Stimulated activated naive CD8-positive, alpha-beta T cell treated with anti-CD3 and anti-CD28 coated beads, Interleukin-15, Interleukin-2, amounts not matched to agents 100 ng/mL and 50 ng/mL, for 24 hours (primary cell): ENCODE data around the gene PRSS50.

ENCODE experiments used
- H3K27ac Mint-ChIP-seq: one replicate; pipeline ENCODE4 v1.8.0; 2021; ENCODE audit warnings: mild to moderate bottlenecking, mixed read lengths
- H3K27me3 Mint-ChIP-seq: one replicate; pipeline ENCODE4 v1.8.0; 2021; ENCODE audit warnings: mixed read lengths
- H3K36me3 Mint-ChIP-seq: one replicate; pipeline ENCODE4 v1.8.0; 2021; ENCODE audit warnings: low read depth, mixed read lengths
- H3K4me1 Mint-ChIP-seq: one replicate; pipeline ENCODE4 v1.8.0; 2021; ENCODE audit warnings: low read depth, mixed read lengths
- H3K4me3 Mint-ChIP-seq: one replicate; pipeline ENCODE4 v1.8.0; 2021; ENCODE audit warnings: mild to moderate bottlenecking, mixed read lengths
- H3K9me3 Mint-ChIP-seq: one replicate; pipeline ENCODE4 v1.8.0; 2021; ENCODE audit warnings: mixed read lengths

PRSS50 gene

DNA sequence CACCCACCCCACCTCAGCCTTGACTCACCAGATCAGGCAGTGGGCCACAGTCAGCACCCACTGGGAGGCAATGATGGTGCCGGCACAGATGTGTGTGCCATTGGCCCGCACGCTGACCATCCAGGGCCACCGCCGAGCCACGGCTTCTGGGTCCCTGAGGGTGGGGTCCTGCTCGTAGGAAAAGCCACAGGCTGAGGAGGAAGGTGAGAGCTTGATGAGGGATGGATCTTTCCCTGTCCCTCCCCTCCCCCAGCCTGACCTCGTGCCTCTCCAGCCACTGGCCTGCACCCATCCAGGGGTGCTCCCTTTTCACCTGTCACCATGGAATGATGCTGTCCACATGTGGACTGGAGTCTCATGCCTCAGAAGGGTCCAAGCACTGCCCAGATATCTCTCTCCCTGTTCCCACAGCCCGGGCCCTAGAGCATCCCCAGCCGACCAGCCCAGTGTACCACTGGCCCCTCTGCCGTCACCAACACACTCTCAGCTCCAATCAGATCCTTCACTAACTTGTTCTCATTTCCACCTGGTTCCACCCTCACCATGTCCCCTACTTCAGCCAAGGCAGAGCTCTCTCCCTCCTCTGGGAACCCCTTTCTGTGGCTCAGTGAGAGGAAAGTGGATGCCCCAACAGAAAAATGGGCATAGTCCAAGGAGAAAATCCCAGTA lies 2.0 kb downstream of the PRSS50 start:
- Mint-ChIP-seq H3K4me3 (no peak overlapping the region), H3K27ac (no peak overlapping the region), H3K4me1 (peaks cover 3% of the 10 kb centered on the region), H3K9me3 (no peaks in the 10 kb centered on the region), H3K36me3 (no peaks in the 10 kb centered on the region), H3K27me3 (peaks cover 6% of the 10 kb centered on the region)

DNA sequence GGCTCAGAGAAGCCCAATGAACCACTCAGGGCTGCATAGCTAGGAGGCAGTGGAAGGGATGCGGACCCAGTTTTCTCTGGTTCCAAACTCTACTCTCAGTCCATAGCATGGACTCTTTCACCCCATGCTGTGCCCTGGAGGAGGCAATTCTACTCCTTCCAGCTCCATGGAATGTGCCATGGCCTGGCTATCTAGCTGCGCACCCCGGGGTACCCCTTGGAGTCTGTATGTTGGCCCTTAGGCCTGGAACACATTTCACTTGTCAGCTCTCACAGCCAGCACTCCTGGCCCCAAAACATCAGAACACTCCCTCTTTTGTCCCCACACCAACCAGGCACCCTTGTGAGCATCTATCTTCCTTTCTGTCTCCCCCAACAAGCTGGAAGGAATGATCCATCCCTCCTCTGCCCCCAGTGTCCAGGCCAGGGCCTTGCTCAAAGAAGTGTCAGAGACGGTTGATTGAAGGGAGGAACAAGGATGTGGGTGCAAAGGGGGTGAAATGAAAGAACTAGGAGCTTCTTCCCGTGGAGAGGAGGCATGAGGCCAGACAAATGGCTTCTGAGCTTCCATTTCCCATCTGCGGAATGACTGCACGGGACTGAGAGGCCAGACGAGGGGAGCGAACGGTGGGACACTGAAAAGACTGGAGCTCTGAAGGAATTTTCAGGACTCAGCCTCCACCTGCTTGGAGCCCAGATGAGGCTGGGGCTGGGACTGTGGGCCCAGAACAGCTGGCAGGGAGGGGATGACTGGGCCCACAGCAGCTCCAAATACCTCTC lies 2.8 kb downstream of the PRSS50 start:
- Mint-ChIP-seq H3K4me3 (no peak overlapping the region), H3K9me3 (no peaks in the 10 kb centered on the region), H3K36me3 (no peaks in the 10 kb centered on the region), H3K27me3 (peaks cover 6% of the 10 kb centered on the region), H3K4me1 (peaks cover 3% of the 10 kb centered on the region), H3K27ac (no peak overlapping the region)

DNA sequence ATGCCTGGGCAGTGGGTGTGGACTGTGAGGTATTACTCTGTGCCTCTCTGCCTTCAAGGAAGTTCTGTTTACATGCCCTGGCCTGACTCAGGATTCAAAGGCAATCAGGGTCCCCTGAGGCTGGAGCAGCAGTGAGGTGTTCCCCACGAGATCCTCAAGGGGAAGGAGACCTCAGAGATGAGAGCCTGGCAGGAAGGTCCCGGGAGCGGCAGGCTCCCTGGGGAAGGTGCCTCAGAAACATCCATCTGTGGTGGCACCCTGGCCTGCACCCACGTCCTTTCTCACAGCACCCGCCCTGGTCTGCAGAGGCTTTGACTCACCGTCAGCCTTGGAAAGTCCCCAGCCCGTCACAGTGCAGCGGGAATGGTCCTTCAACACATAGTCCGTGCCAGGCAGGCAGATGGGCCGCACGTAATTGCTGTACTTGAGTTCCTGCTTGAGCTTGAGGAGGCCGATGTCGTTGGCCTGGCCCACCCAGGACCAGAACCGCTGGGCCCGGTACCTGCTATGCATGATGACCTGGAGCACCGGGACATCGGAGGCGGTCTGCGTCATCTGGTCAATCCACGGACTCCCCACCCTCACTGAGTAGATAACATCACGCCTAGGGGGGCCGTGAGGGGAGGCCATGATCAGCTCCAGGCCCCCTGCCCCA lies 3.6 kb downstream of the PRSS50 start:
- Mint-ChIP-seq H3K9me3 (no peaks in the 10 kb centered on the region), H3K27ac (no peak overlapping the region), H3K36me3 (no peaks in the 10 kb centered on the region), H3K27me3 (peaks cover 6% of the 10 kb centered on the region), H3K4me1 (peaks cover 3% of the 10 kb centered on the region), H3K4me3 (no peak overlapping the region)

DNA sequence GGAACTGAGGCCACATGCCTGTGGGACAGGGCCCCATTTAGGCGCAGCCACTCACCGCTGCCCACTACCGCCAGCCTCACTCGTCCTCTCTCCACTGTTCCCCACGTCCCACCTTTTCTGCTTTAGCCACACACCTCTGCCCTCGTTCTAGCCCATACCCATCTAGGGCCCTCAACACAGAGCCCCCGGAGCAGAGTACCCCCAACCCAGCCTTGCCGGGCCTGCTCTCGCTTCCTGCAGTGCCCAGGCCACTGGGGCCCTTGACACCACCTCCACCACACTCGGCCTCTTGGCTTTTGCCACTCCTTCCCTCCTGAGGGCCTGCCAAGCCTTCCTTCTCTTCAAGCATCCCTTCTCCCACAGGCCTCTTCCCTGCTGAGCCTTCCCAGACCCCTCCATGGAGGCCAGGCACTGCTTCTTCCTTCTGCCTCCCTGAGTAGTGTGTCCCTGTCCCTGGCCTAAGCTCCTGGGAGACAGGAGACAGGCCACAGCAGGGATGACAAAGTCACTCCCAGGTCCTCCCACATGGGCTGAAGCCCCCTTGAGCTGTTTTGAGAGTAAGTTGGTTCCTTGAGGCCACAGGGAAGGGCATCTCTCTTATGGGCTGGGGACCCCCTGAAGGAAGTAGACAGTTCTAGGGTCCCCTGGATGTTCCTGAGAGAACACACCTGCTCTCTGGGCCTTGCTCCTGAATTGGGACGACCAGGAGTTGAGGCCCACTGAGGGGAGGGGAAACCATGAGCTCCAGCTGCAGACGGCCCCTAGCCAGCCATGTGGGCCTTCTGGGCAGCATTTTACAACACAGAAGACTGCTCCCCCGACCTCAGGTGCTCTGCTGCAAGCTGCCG lies 4.4 kb downstream of the PRSS50 start:
- H3K9me3 Mint-ChIP-seq, result no peaks in the 10 kb centered on the region
- no peaks in the 10 kb centered on the region for H3K36me3 Mint-ChIP-seq
- H3K4me1 Mint-ChIP-seq, result peaks cover 3% of the 10 kb centered on the region
- peaks cover 5% of the 10 kb centered on the region for H3K27me3 Mint-ChIP-seq
- H3K4me3 Mint-ChIP-seq, result no peak overlapping the region
- H3K27ac Mint-ChIP-seq, result peak overlapping the region; percentile 67

DNA sequence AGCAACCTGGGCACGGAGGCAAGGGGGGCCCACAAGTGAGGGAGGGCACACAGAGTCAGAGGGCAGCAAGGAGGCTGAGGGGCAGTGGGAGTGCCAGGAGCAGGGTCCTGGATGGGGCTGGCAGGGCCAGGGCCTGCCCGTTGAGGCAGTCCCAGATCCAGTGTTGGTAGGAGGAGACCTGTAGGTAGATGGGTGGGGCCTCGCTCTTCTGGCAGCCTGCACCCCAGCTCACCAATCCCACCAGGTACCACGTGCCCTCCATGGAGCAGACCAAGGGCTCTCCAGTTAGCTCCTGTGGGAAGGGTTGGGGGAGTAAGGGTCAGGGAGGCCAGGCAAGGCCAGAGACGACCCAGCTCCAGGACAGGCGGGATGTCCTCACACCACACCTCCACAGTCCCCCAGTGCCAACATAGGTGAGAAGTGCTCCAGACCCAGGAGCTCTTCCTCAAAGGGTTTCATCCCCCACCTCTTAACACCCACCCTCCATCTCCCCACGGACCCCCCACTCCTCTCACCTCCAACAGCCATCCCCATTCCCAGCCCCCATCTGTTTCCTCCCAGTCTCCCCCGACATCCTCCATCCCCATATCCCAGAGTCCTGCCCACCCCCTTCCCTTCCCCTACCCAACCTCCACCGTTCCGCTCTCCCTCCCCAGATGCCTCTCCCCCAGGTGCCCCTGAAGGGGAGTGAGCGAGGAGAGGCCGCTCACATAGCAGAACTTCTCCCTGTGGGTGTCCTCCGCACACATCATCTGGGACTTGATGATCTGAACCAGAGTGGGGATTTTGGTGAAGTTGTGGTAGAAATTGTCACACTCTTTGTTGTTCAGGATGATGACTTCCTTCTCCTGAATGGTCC lies 5.2 kb downstream of the PRSS50 start:
- H3K4me3 Mint-ChIP-seq, result no peak overlapping the region
- H3K27ac Mint-ChIP-seq, result no peak overlapping the region
- no peaks in the 10 kb centered on the region for H3K27me3 Mint-ChIP-seq
- H3K4me1 Mint-ChIP-seq, result no peaks in the 10 kb centered on the region
- no peaks in the 10 kb centered on the region for H3K9me3 Mint-ChIP-seq
- H3K36me3 Mint-ChIP-seq, result no peaks in the 10 kb centered on the region

DNA sequence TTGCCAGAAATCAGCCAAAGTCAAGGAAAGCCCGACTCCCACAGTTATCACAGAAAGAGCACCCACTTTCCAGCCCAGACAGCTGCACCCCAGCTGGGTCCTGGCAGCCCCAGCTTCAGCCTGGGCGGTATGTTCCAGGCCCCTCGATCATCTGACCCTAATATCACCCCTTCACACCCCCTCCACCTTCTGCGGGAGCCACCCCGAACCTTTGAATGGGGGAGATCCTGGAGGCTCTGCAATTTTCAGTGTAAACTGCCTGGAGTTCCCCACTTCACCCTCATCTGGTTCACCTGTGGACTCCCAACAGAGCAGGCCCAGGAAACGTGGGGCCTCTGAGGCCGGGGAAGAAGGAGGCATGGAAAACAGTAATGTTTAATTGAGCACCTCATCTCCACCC lies 5.9 kb downstream of the PRSS50 start:
- no peaks in the 10 kb centered on the region for H3K36me3 Mint-ChIP-seq
- no peaks in the 10 kb centered on the region for H3K9me3 Mint-ChIP-seq
- no peak overlapping the region for H3K4me3 Mint-ChIP-seq
- H3K27ac Mint-ChIP-seq, result no peak overlapping the region
- no peaks in the 10 kb centered on the region for H3K27me3 Mint-ChIP-seq
- H3K4me1 Mint-ChIP-seq, result no peaks in the 10 kb centered on the region

DNA sequence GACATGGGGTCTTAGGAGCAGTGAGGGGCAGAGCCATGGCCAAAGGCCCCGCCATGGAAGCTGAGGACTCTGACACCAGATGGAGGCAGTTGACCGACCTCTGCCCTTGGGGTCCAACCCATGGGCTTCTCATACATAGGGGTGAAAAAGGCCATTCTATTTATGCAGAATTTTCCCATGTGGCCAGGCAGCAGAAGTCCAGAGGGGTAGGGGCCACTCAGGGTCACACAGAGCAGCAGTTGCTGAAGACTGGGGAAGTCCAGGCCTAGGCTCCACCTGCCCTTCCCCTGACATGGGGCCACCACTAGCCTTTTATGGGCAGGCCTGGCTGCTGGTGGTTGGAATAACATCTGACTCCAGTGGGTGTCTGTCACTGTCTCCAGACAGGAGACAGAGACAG lies 6.4 kb downstream of the PRSS50 start:
- Mint-ChIP-seq H3K4me3 (no peak overlapping the region), H3K27me3 (no peaks in the 10 kb centered on the region), H3K27ac (no peak overlapping the region), H3K36me3 (no peaks in the 10 kb centered on the region), H3K4me1 (no peaks in the 10 kb centered on the region), H3K9me3 (no peaks in the 10 kb centered on the region)

DNA sequence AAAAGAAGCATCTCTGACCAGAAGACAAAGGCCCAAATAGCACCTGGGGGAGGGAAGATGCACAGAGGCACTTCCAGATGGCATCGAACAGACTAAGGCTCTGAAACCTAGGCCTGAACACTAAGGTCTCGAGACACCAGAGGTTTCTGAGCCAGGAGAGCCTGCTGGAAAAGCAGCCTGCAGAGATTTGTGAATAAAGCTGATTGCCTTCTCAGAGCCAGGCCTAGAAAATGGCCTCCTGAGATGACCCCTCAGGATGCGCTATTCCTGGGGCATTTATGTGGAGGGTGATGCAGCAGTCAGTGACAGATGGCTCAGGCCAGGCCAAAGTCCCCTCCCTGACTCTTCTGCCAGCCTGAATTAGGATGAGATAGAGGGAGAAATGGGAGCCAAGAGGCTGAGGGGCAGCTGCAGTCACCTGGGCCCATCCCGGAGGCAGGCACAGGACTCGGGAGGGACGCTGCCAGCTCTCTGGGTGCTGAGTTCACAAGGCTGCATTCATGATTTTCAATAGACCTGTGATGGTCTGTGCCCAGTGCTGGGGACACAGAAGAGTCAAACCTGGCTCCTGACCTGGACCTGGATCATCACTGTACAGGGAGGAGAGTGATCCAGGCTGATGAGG lies 6.9 kb downstream of the PRSS50 start:
- Mint-ChIP-seq H3K4me3 (no peak overlapping the region), H3K27me3 (no peaks in the 10 kb centered on the region), H3K27ac (no peak overlapping the region), H3K36me3 (no peaks in the 10 kb centered on the region), H3K4me1 (no peaks in the 10 kb centered on the region), H3K9me3 (no peaks in the 10 kb centered on the region)

DNA sequence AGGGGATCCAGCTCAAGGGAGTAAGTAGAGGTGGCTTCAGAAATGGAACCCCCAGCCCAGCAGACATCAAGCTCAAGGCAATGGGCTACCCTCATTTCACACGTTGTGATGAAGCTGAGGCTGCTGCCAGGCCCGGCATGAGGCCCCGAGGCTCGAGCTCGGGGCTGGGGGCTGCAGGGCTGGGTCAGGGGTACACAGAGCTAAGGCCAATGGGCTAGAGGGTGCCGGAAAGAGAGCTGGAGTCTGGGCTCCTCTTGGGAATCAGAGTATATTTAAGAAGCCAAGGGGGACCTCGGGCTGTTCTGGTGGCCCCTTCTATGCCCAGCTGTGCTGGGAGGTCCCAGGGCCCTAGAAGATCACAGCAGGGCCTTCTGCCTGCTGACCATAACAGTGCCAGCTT lies 7.4 kb downstream of the PRSS50 start:
- Mint-ChIP-seq H3K4me1 (no peaks in the 10 kb centered on the region), H3K9me3 (no peaks in the 10 kb centered on the region), H3K27me3 (no peaks in the 10 kb centered on the region), H3K36me3 (no peaks in the 10 kb centered on the region), H3K27ac (no peak overlapping the region), H3K4me3 (no peak overlapping the region)

DNA sequence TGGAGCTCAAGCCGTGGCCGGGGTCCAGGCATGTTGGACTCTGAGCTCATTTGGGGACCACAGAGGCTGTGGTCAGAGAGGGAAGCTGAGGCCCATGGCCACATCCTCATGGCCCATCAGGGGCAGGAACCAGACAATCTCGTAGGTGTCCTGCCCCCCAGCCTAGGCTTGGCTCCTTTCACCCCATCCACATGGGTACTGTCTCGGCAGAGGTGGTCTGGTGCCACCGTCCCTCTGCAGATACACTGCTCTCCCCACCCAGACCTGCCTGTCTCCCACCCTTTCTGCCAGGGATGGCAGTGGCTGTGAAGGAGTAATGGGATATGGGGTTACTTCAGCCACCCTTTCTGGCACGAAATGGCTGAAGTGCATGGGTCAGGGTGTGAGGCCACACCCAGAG lies 7.9 kb downstream of the PRSS50 start:
- Mint-ChIP-seq H3K4me1 (no peaks in the 10 kb centered on the region), H3K27ac (no peak overlapping the region), H3K4me3 (no peak overlapping the region)

DNA sequence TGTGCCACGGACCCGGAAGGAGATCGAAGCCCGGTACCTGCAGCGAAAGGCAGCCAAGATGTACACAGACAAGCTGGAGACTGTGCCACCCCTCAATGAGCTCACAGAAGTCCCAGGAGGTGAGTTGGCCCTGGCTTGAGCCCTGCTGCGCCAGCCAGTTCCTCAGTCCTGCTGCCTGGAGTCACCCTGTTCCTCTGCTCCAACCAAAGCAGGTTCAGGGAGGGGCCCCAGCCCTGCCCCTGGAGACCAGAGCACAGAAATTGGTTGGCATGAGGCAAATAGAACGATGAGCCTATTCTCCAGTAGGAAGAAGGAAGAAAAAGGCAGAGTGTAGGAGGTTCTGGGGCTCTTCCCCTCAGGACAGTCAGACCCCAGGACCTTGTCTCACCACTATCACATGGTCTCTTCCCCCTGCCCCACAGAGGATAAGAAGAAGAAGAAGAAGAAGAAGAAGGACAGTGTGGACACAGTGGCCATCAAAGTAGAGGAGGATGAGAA lies 8.5 kb downstream of the PRSS50 start:
- no peaks in the 10 kb centered on the region for H3K9me3 Mint-ChIP-seq
- H3K36me3 Mint-ChIP-seq, result no peaks in the 10 kb centered on the region
- H3K4me3 Mint-ChIP-seq, result no peak overlapping the region
- no peaks in the 10 kb centered on the region for H3K27me3 Mint-ChIP-seq
- no peak overlapping the region for H3K27ac Mint-ChIP-seq
- H3K4me1 Mint-ChIP-seq, result no peaks in the 10 kb centered on the region

More for the DNA sequence above, 7.9 kb downstream of the PRSS50 start:
- Mint-ChIP-seq H3K27me3 (no peaks in the 10 kb centered on the region), H3K9me3 (no peaks in the 10 kb centered on the region), H3K36me3 (no peaks in the 10 kb centered on the region)

DNA sequence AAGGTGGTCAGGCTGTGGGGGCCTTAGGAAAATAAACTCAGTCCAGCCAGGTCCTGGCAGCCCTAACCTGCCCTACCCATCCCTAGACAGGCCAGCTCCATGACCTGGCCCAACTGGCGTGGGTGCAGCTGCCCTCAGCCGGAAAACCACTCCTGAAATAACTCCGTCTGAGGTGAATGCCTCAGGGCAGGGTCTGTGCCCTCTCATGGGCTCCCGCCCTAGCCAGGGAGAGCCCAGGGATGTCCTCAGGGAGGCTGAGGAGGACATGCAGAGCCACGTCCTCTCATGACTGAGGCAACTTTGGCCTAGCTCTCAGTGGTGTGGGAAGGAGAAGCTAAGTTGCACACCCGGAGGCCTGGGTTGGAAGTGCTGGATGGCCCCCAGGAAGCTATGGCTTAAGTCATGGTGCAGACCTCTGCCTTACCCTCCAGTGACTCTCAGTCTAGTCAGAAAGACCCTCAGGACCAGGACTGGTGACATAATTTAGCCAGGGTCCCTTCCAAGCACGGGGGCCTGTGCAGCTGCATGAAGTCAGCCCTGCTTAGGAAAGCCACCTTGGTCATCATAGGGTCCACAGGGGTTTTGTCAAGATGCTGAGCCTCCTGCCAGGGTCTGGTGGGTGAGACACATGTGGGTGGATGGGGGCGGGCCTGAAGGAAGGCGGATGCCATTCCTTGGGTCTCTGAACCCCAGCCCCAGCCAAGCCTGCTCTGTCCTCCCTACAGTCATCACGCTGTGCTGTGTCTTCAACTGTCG lies 9.1 kb downstream of the PRSS50 start:
- H3K4me3 Mint-ChIP-seq, result no peak overlapping the region

DNA sequence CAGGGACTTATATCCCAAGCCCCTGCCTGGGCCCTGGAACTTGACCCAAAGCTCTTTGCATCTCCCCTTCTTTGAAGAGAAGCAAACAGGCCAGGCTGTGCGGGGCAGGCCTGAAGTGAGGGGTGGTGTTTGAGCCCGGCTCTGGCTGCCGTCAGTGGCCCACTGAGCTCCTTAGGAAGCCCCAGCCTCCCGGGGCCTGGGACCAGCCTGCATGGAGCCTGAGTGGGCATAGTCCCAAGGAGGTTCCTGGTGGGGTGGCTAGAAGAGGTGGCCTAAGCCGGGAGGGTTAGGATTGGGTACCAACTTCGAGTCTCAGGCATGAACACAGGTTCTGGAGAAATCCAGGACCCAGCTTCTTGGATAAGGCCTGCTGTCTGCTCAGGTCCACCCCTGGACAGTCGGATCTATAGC lies 10.1 kb downstream of the PRSS50 start:
- H3K4me1 Mint-ChIP-seq, result no peaks in the 10 kb centered on the region
- H3K9me3 Mint-ChIP-seq, result no peaks in the 10 kb centered on the region
- no peak overlapping the region for H3K4me3 Mint-ChIP-seq
- no peaks in the 10 kb centered on the region for H3K36me3 Mint-ChIP-seq
- H3K27ac Mint-ChIP-seq, result no peak overlapping the region
- no peaks in the 10 kb centered on the region for H3K27me3 Mint-ChIP-seq

More for the DNA sequence above, 9.1 kb downstream of the PRSS50 start:
- H3K36me3 Mint-ChIP-seq, result no peaks in the 10 kb centered on the region
- H3K9me3 Mint-ChIP-seq, result no peaks in the 10 kb centered on the region
- no peaks in the 10 kb centered on the region for H3K27me3 Mint-ChIP-seq
- H3K4me1 Mint-ChIP-seq, result no peaks in the 10 kb centered on the region
- no peak overlapping the region for H3K27ac Mint-ChIP-seq
